CD4-positive, alpha-beta T cell (primary cell): ENCODE measurements around the gene DENND2C. TPM values are rescaled to one million over a fixed set of nuclear protein-coding genes. Genes with fewer than 3 reads are reported as not detected.

Experiments used
- ATAC-seq: fragments of 200-7000 bp; cut with Tn5 transposase; one replicate; pipeline ENCODE4 v1.10.0; 2022; ENCODE audit warnings: mild to moderate bottlenecking; ENCODE audit not compliant: poor library complexity
- CTCF ChIA-PET: fragments of 350-600 bp; sonication (Branson Sonifier 250); formaldehyde crosslinking; loops from one replicate; lab custom pipeline; 2021; ENCODE audit warnings: antibody characterized with exemption, inconsistent platforms; lab: Charles Lee
- POLR2A ChIA-PET: fragments of 350-600 bp; sonication (Branson Sonifier 250); formaldehyde crosslinking; loops from one replicate; lab custom pipeline; 2021; ENCODE audit warnings: antibody characterized with exemption, inconsistent platforms; lab: Charles Lee
- DNase-seq, 14 experiments: peaks; one replicate each; pipeline ENCODE4 v3.0.0-alpha.2; 2013 to 2020; ENCODE audit warnings: mixed read lengths in 2 of 14
- H3K27ac ChIP-seq, 2 donors: one replicate each; pipeline versions ENCODE4 v1.5.1 to v1.7.0; 2013; ENCODE audit warnings: low read length in 2 of 2, low read depth in 1 of 2, mild to moderate bottlenecking in 1 of 2
- H3K27me3 ChIP-seq, 2 experiments: 1 replicate in 1 of 2; 2 replicates in 1 of 2; pipeline versions ENCODE4 v1.6.1 to v1.7.0; 2013; ENCODE audit warnings: low read length in 2 of 2, control low read depth in 1 of 2, mild to moderate bottlenecking in 1 of 2, moderate library complexity in 1 of 2; ENCODE audit not compliant: insufficient read depth in 2 of 2, control insufficient read depth in 1 of 2
- H3K36me3 ChIP-seq: one replicate; pipeline ENCODE4 v1.6.1; 2013; ENCODE audit warnings: low read length, control low read depth; ENCODE audit not compliant: insufficient read depth
- H3K4me1 ChIP-seq: one replicate; pipeline ENCODE4 v1.6.1; 2013; ENCODE audit warnings: low read length, control low read depth; ENCODE audit not compliant: insufficient read depth
- H3K4me3 ChIP-seq: one replicate; pipeline ENCODE4 v1.5.1; 2013; ENCODE audit warnings: mild to moderate bottlenecking, low read length, moderate library complexity
- H3K9me3 ChIP-seq, 2 experiments: 1 replicate in 1 of 2; 2 replicates in 1 of 2; pipeline versions ENCODE4 v1.6.1 to v1.7.0; 2013; ENCODE audit warnings: low read length in 2 of 2, mild to moderate bottlenecking in 2 of 2, control low read depth in 1 of 2, moderate library complexity in 1 of 2; ENCODE audit not compliant: control insufficient read depth in 1 of 2, insufficient read depth in 1 of 2
- H3K27ac Mint-ChIP-seq: one replicate; pipeline ENCODE4 v1.8.0; 2020; ENCODE audit warnings: mixed read lengths
- H3K27me3 Mint-ChIP-seq: one replicate; pipeline ENCODE4 v1.8.0; 2021; ENCODE audit warnings: mixed read lengths
- H3K36me3 Mint-ChIP-seq: one replicate; pipeline ENCODE4 v1.8.0; 2021; ENCODE audit warnings: low read depth, mixed read lengths
- H3K4me1 Mint-ChIP-seq: one replicate; pipeline ENCODE4 v1.8.0; 2021; ENCODE audit warnings: low read depth, mixed read lengths
- H3K4me3 Mint-ChIP-seq: one replicate; pipeline ENCODE4 v1.8.0; 2020; ENCODE audit warnings: mild to moderate bottlenecking, mixed read lengths
- H3K9me3 Mint-ChIP-seq: one replicate; pipeline ENCODE4 v1.8.0; 2020; ENCODE audit warnings: mixed read lengths
- intact Hi-C, 2 experiments: fragments of 100-400 bp; cut with DNase I in 1 of 2; cut with micrococcal nuclease in 1 of 2; formaldehyde crosslinking; loops; one replicate each; pipeline versions ENCODE4 v1.15.1 to v1.9.0; 2023 to 2025; cut with DNase I, micrococcal nuclease
- polyA plus RNA-seq, 2 donors: library from polyadenylated mRNA; unstranded; fragments of 120-200 nt; gene quantifications; one replicate each; pipeline ENCODE4 v1.2.1, GENCODE V29; 2013
- total RNA-seq, 174 experiments: library from RNA in 2 of 174; stranded (reverse) in 2 of 174; gene quantifications; one replicate each; pipeline ENCODE4 v1.2.3 and lab custom pipeline; 2021 to 2026
- TF ChIP-seq, protein P1 (sequence below): fragments of 200-600 bp; IDR thresholded peaks from one replicate; pipeline ENCODE4 v1.8.0; 2022; ENCODE audit warnings: antibody characterized with exemption, mild to moderate bottlenecking

DENND2C gene, protein sequence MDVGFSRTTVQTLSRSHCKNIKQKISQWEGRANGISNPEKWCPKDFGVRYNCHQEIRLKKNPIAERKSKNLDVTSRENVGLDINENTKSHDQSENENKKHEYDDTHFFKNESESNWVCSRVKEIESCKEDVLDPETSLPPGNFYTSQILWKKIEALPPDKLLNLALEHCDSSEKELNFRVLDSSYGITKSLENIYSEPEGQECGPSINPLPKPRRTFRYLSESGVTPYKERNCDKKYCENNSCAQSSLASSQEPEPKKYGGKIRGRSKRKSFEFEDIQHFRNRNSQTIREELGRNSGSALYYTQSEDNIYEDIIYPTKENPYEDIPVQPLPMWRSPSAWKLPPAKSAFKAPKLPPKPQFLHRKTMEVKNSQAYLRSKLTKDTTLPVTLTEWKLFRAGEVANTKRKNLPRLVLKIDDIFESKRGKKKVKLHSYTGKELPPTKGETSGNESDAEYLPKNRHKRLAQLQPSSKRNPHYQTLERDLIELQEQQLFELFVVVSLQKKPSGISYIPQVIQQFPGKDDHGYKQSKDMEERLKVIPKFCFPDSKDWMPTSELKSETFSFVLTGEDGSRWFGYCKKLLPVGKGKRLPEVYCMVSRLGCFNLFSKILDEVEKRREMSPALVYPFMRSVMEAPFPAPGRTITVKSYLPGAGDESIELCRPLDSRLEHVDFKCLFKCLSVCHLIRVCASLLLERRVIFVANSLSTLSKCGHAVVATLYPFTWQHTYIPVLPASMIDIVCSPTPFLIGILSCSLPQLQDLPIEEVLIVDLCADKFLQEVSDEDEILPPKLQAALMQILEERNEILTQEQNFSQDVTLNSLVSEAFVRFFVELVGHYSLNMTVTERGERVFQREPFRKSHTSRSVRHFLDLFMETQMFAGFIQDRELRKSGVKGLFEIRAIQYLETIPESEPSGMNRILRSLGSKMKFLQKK
- total RNA-seq (1 to 10 TPM; 1.6 to 2.0 TPM), total RNA-seq (lab: John Stamatoyannopoulos, UW) (0.26 to 8.2 (median 2.5) reads per million in 172 experiments)
- 0.39 TPM for polyA plus RNA-seq (2013, experiment 1 of 2)
- polyA plus RNA-seq (2013, experiment 2 of 2), result 1.2 TPM

DNA sequence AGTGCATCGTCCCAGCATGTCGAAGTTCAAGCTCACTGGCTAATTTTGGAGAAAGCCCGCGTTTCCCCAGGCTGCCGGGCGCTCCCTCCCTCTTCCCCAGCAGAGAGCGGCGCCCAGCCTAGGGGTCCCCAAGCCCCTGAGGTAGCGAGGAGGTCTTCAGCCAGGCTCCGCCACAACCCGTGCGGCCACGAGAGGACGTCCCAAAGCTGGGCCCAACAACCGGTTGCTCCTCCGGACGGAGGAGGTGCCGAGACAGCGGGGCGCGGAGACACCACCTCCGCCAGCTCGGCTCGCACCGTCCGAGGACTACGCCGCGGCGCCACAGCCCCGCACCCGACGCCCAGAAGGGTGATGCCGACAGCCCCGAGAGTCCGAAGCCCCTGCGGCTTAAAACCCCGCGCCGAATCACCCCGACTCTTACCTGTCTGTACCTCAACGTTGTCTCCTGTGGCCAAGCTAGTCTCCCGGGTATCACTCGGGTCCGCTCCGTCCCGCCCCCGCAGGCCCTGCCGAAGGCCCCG lies at the start of gene DENND2C:
Gene DENND2C (minus strand): TSS at position 488 of the 521 bp plus-strand sequence. CDS start 44,065 bp downstream, outside the sequence.
- Histone ChIP-seq H3K4me3 (peak within 1 kb of the TSS; percentile 81), H3K27me3 (peaks cover 5 to 6% of the 10 kb centered on the region in 2 experiments), H3K27ac (no peak within 1 kb of the TSS), H3K9me3 (no peaks in the 10 kb centered on the region), H3K36me3 (no peaks in the 10 kb centered on the region), H3K4me1 (peaks cover 14% of the 10 kb centered on the region)
- H3K9me3 Mint-ChIP-seq, result no peaks in the 10 kb centered on the region
- intact Hi-C loops, result loop anchor here (2.0 to 10.0 kb wide), 7 partner anchors 48 to 691 kb away; partner anchors contain the start of genes BCAS2 (in 1 of the 2), CSDE1 (in 1 of the 2), NRAS (in 1 of the 2) and OLFML3 (in 1 of the 2)
- ATAC-seq, result peak; percentile 42
- no peak for DNase-seq
- peaks cover 12% of the 10 kb centered on the region for H3K4me1 Mint-ChIP-seq
- H3K36me3 Mint-ChIP-seq, result peaks cover 4% of the 10 kb centered on the region
- ChIA-PET POLR2A (interaction anchor here (0.8 to 2.4 kb wide), 7 partner anchors 9 to 158 kb away, joined by 3 to 10 read pairs (median 3); partner anchors contain the start of genes BCAS2, CSDE1, NRAS and SIKE1), CTCF (no interaction called here)
- peaks cover 22% of the 10 kb centered on the region for H3K27me3 Mint-ChIP-seq
- H3K4me3 Mint-ChIP-seq, result peak within 1 kb of the TSS; percentile 99
- peak within 1 kb of the TSS; percentile 77 for H3K27ac Mint-ChIP-seq
- TF ChIP-seq, protein P1, sequence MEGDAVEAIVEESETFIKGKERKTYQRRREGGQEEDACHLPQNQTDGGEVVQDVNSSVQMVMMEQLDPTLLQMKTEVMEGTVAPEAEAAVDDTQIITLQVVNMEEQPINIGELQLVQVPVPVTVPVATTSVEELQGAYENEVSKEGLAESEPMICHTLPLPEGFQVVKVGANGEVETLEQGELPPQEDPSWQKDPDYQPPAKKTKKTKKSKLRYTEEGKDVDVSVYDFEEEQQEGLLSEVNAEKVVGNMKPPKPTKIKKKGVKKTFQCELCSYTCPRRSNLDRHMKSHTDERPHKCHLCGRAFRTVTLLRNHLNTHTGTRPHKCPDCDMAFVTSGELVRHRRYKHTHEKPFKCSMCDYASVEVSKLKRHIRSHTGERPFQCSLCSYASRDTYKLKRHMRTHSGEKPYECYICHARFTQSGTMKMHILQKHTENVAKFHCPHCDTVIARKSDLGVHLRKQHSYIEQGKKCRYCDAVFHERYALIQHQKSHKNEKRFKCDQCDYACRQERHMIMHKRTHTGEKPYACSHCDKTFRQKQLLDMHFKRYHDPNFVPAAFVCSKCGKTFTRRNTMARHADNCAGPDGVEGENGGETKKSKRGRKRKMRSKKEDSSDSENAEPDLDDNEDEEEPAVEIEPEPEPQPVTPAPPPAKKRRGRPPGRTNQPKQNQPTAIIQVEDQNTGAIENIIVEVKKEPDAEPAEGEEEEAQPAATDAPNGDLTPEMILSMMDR, result no peak

DNA sequence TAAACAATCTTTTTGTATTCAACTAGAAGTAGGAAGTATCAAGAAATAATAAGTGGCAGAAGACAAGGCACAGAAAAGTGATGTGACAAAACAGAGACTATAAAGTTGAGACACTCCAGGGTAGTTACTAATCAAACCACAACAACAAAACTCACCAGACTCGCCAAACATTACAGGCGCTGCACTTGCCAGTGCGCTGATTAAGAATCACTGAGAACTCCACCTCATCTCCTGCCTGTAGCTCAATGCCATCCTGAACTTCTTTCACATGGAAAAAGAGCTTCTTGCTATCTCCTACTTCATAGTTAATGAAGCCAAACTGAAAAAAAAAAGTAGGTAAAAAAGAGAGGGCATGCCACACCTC lies 49.6 kb upstream of the DENND2C start:
- Mint-ChIP-seq H3K9me3 (no peaks in the 10 kb centered on the region), H3K36me3 (peaks cover 89% of the 10 kb centered on the region), H3K27me3 (no peaks in the 10 kb centered on the region), H3K27ac (peak overlapping the region; percentile 32), H3K4me3 (peak overlapping the region; percentile 25), H3K4me1 (peaks cover 17% of the 10 kb centered on the region)
- intact Hi-C loops, result loop anchor here (2.0 to 10.0 kb wide), 5 partner anchors 47 to 375 kb away; partner anchors contain the start of genes DENND2C (in 1 of the 2) and TRIM33 (in 1 of the 2)
- ATAC-seq (no peak), DNase-seq (no peak)
- TF ChIP-seq, protein P1, result no peak
- H3K4me1 ChIP-seq, result peaks cover 16% of the 10 kb centered on the region
- no peaks in the 10 kb centered on the region for H3K9me3 ChIP-seq
- no peak overlapping the region for H3K27ac ChIP-seq
- ChIA-PET POLR2A (no interaction called here), CTCF (no interaction called here)
- H3K36me3 ChIP-seq, result peaks cover 70% of the 10 kb centered on the region
- no peak overlapping the region for H3K4me3 ChIP-seq
- no peaks in the 10 kb centered on the region for H3K27me3 ChIP-seq
